H9 (cell line): Measurements from ENCODE around the gene SP8. TPM values are rescaled to one million over a fixed set of nuclear protein-coding genes. Genes with fewer than 3 reads are reported as not detected.

ENCODE experiments used
- DNase-seq: peaks from one replicate; pipeline ENCODE4 v3.0.0-alpha.2; 2017
- H2AFZ ChIP-seq: one replicate; pipeline ENCODE4 v1.6.1; 2013; ENCODE audit warnings: mild to moderate bottlenecking, low read length, control low read depth, moderate library complexity
- H2AK5ac ChIP-seq: 2 replicates; pipeline ENCODE4 v1.6.1; 2013; ENCODE audit warnings: low read length, control low read depth, mixed read lengths; ENCODE audit not compliant: insufficient read length
- H2BK120ac ChIP-seq: one replicate; pipeline ENCODE4 v1.6.1; 2013; ENCODE audit warnings: low read depth, mild to moderate bottlenecking, low read length, control low read depth, inconsistent platforms; ENCODE audit not compliant: poor library complexity, severe bottlenecking
- H2BK12ac ChIP-seq: 2 replicates; pipeline ENCODE4 v1.6.1; 2013; ENCODE audit warnings: low read length, control low read depth, mixed read lengths, low read depth; ENCODE audit not compliant: insufficient read length
- H2BK15ac ChIP-seq: 2 replicates; pipeline ENCODE4 v1.6.1; 2013; ENCODE audit warnings: low read depth, low read length, control low read depth
- H2BK20ac ChIP-seq: one replicate; pipeline ENCODE4 v1.6.1; 2013; ENCODE audit warnings: low read depth, mild to moderate bottlenecking, low read length, control low read depth, inconsistent platforms; ENCODE audit not compliant: poor library complexity, severe bottlenecking
- H2BK5ac ChIP-seq: 2 replicates; pipeline ENCODE4 v1.6.1; 2013; ENCODE audit warnings: low read length, control low read depth, mixed read lengths; ENCODE audit not compliant: insufficient read length
- H3K14ac ChIP-seq: 2 replicates; pipeline ENCODE4 v1.6.1; 2013; ENCODE audit warnings: low read length, control low read depth; ENCODE audit not compliant: insufficient read depth
- H3K18ac ChIP-seq: 2 replicates; pipeline ENCODE4 v1.6.1; 2013; ENCODE audit warnings: low read depth, mild to moderate bottlenecking, mixed read lengths, low read length, control low read depth; ENCODE audit not compliant: insufficient read length
- H3K23ac ChIP-seq: 2 replicates; pipeline ENCODE4 v1.6.1; 2013; ENCODE audit warnings: low read length, control low read depth, mixed read lengths, low read depth; ENCODE audit not compliant: insufficient read length
- H3K23me2 ChIP-seq: 2 replicates; pipeline ENCODE4 v1.6.1; 2013; ENCODE audit warnings: low read depth, mild to moderate bottlenecking, mixed read lengths, low read length, control low read depth; ENCODE audit not compliant: insufficient read length, poor library complexity, severe bottlenecking
- H3K27ac ChIP-seq: 2 replicates; pipeline ENCODE4 v1.5.1; 2013; ENCODE audit warnings: low read length, control low read depth, mixed read lengths, low read depth; ENCODE audit not compliant: insufficient read length
- H3K27me3 ChIP-seq: 2 replicates; pipeline ENCODE4 v1.6.1; 2013; ENCODE audit warnings: low read length, control low read depth, inconsistent platforms; ENCODE audit not compliant: insufficient read depth
- H3K4ac ChIP-seq: 2 replicates; pipeline ENCODE4 v1.6.1; 2013; ENCODE audit warnings: low read depth, mild to moderate bottlenecking, control low read depth, inconsistent platforms, low read length, moderate library complexity
- H3K4me1 ChIP-seq: 2 replicates; pipeline ENCODE4 v1.6.1; 2013; ENCODE audit warnings: low read length, control low read depth, inconsistent platforms; ENCODE audit not compliant: insufficient read depth
- H3K4me2 ChIP-seq: 2 replicates; pipeline ENCODE4 v1.6.1; 2013; ENCODE audit warnings: low read length, control low read depth, mixed read lengths; ENCODE audit not compliant: insufficient read length, insufficient read depth
- H3K56ac ChIP-seq: 2 replicates; pipeline ENCODE4 v1.6.1; 2013; ENCODE audit warnings: low read depth, mild to moderate bottlenecking, mixed read lengths, low read length, control low read depth; ENCODE audit not compliant: insufficient read length
- H3K79me1 ChIP-seq: 2 replicates; pipeline ENCODE4 v1.6.1; 2013; ENCODE audit warnings: low read depth, mild to moderate bottlenecking, moderate library complexity, low read length, control low read depth, inconsistent platforms; ENCODE audit not compliant: insufficient read depth, poor library complexity, severe bottlenecking
- H3K79me2 ChIP-seq: 2 replicates; pipeline ENCODE4 v1.6.1; 2013; ENCODE audit warnings: low read length, control low read depth, inconsistent platforms; ENCODE audit not compliant: insufficient read depth
- H3K9ac ChIP-seq: 2 replicates; pipeline ENCODE4 v1.6.1; 2013; ENCODE audit warnings: low read length, control low read depth, mixed read lengths; ENCODE audit not compliant: insufficient read length; ENCODE audit errors: extremely low read depth
- H3K9me3 ChIP-seq: one replicate; pipeline ENCODE4 v1.6.1; 2013; ENCODE audit warnings: low read depth, low read length, inconsistent platforms; ENCODE audit not compliant: control insufficient read depth
- H3T11ph ChIP-seq: one replicate; pipeline ENCODE4 v1.6.1; 2013; ENCODE audit warnings: mild to moderate bottlenecking, low read length, control low read depth, inconsistent platforms
- H4K20me1 ChIP-seq: one replicate; pipeline ENCODE4 v1.6.1; 2013; ENCODE audit not compliant: control insufficient read depth, insufficient read length, insufficient read depth
- H4K5ac ChIP-seq: 2 replicates; pipeline ENCODE4 v1.6.1; 2013; ENCODE audit warnings: low read depth, mild to moderate bottlenecking, mixed read lengths, low read length, control low read depth; ENCODE audit not compliant: insufficient read length
- H4K8ac ChIP-seq: replicated peaks from 2 replicates; pipeline ENCODE4 v1.6.1; 2013; ENCODE audit warnings: low read length, control low read depth, mixed read lengths, low read depth; ENCODE audit not compliant: insufficient read length
- H4K91ac ChIP-seq: 2 replicates; pipeline ENCODE4 v1.6.1; 2013; ENCODE audit warnings: low read depth, mild to moderate bottlenecking, moderate library complexity, mixed read lengths, low read length, control low read depth; ENCODE audit not compliant: insufficient read length
- H3K27ac Mint-ChIP-seq, 3 experiments: 2 replicates in 2 of 3; 3 replicates in 1 of 3; pipeline ENCODE4 v1.8.0; 2020 to 2021; ENCODE audit warnings: mixed read lengths in 3 of 3, mild to moderate bottlenecking in 1 of 3, moderate library complexity in 1 of 3
- H3K27me3 Mint-ChIP-seq: 2 replicates; pipeline ENCODE4 v1.8.0; 2021; ENCODE audit warnings: low read depth, mild to moderate bottlenecking, moderate library complexity, mixed read lengths
- H3K36me3 Mint-ChIP-seq, 3 experiments: 2 replicates in 2 of 3; 3 replicates in 1 of 3; pipeline ENCODE4 v1.8.0; 2020 to 2021; ENCODE audit warnings: low read depth in 3 of 3, mixed read lengths in 3 of 3; ENCODE audit not compliant: insufficient read depth in 1 of 3
- H3K4me1 Mint-ChIP-seq, 2 experiments: 2 replicates each; pipeline ENCODE4 v1.8.0; 2020; ENCODE audit warnings: mixed read lengths in 2 of 2
- H3K4me3 Mint-ChIP-seq, 2 experiments: 2 replicates in 1 of 2; 3 replicates in 1 of 2; pipeline ENCODE4 v1.8.0; 2020 to 2021; ENCODE audit warnings: mild to moderate bottlenecking in 2 of 2, mixed read lengths in 2 of 2, moderate library complexity in 1 of 2
- H3K9me3 Mint-ChIP-seq, 2 experiments: 2 replicates in 1 of 2; 3 replicates in 1 of 2; pipeline ENCODE4 v1.8.0; 2020; ENCODE audit warnings: mild to moderate bottlenecking in 2 of 2, mixed read lengths in 2 of 2, moderate library complexity in 1 of 2
- CTCF ChIP-seq: fragments of 200-600 bp; sonication (generic); conservative IDR thresholded peaks from 3 replicates; pipeline ENCODE4 v1.8.0; 2021; ENCODE audit warnings: antibody characterized with exemption, mild to moderate bottlenecking
- whole genome bisulfite sequencing: extraction: QIAGEN DNeasy Blood & Tissue Kit; methylation state at CpG from one replicate; pipeline ENCODE4 v1.1.7; 2013; ENCODE audit warnings: missing lambda C conversion rate, low lambda C conversion rate, mixed read lengths; ENCODE audit not compliant: insufficient read length; ENCODE audit errors: extremely low coverage; 5-methylcytosine and 5-hydroxymethylcytosine counted together
- total RNA-seq: library from RNA; stranded (reverse); gene quantifications from 2 replicates; pipeline ENCODE4 v1.2.1, GENCODE V29; 2021

SP8 gene
- total RNA-seq, 1 experiment from 2014 or later: 3.5 TPM

GRCh38 chr7:20783700-20784387 is 2.8 kb downstream of the SP8 start:
- Histone ChIP-seq H4K91ac (no peak overlapping the region), H3K9ac (peak overlapping the region; percentile 73), H3K23me2 (peaks cover 40% of the 10 kb centered on the region), H3K9me3 (no peaks in the 10 kb centered on the region), H2BK15ac (no peak overlapping the region), H3K4ac (no peak overlapping the region), H3K4me2 (peak overlapping the region; percentile 96), H3K27me3 (peaks cover 4% of the 10 kb centered on the region; the same call in 1 of the 2 replicates), H2BK120ac (no peak overlapping the region), H4K5ac (no peak overlapping the region), H4K8ac (no peak overlapping the region), H3T11ph (no peak overlapping the region), H4K20me1 (no peaks in the 10 kb centered on the region), H3K4me1 (peaks cover 3% of the 10 kb centered on the region), H2BK20ac (no peak overlapping the region), H2AK5ac (no peak overlapping the region), H3K56ac (no peak overlapping the region), H3K79me2 (no peaks in the 10 kb centered on the region), H3K79me1 (no peaks in the 10 kb centered on the region), H2BK5ac (no peak overlapping the region), H3K14ac (peak overlapping the region; percentile 45; the same call in 1 of the 2 replicates), H2BK12ac (no peak overlapping the region), H2AFZ (no peak overlapping the region), H3K27ac (no peak overlapping the region), H3K23ac (no peak overlapping the region), H3K18ac (peak overlapping the region; percentile 81)
- peak overlapping the region; percentile 65 to 83 for H3K4me3 Mint-ChIP-seq
- peaks cover 57% of the 10 kb centered on the region for H3K27me3 Mint-ChIP-seq
- TF ChIP-seq CTCF: peak; percentile 31; the same call in 2 of the 3 replicates
- no peaks in the 10 kb centered on the region for H3K36me3 Mint-ChIP-seq
- DNase-seq: peak; percentile 73
- H3K9me3 Mint-ChIP-seq: no peaks in the 10 kb centered on the region; a peak in 2 of 5 replicates
- WGBS: no CpG with 5 or more reads among the region's 49 CpGs
- H3K27ac Mint-ChIP-seq: peak overlapping the region in 2 of 3 experiments; percentile 94 to 98; a peak in 5 of 7 replicates
- peaks cover 68 to 72% of the 10 kb centered on the region in 2 experiments for H3K4me1 Mint-ChIP-seq
